ENCODE data around the gene RPTOR.

Gene RPTOR

DNA sequence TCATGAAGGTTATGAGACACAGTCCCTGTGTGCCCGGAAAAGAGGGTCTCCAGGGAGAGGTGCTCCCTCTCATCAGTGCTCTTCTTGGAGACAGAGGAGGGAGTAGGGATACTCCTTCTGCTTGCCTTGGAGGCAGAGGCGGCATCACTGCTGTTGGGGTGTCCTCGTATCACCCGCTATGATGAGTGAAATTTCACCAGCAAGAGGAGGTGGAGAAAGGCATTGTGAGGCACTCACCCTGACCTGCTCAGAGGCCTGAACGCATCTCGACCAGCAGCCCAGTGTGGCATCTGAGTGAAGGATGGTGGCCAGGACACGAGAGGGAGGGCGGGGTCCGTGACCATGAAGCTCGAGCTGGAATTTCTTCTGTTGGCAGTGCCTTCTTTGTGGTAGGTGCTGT, 224.9 kb downstream of the RPTOR start:
- Histone ChIP-seq H3K27me3 (ENCODE audit: low read depth, low read length) (no peaks in the 10 kb centered on the region), H3K27ac (ENCODE audit: low read length) (no peak overlapping the region), H3K4me1 (ENCODE audit: low read length) (peaks cover 10% of the 10 kb centered on the region), H4K20me1 (ENCODE audit: insufficient read depth, low read length) (no peaks in the 10 kb centered on the region), H3K36me3 (replicated peaks; ENCODE audit: low read depth, low read length) (no peaks in the 10 kb centered on the region), H3K4me2 (ENCODE audit: low read length) (no peak overlapping the region), H3K9ac (ENCODE audit: low read length) (no peak overlapping the region), H3K4me3 (ENCODE audit: low read length) (no peak overlapping the region), H3K79me2 (ENCODE audit: low read length) (no peaks in the 10 kb centered on the region), H3K9me3 (ENCODE audit: insufficient read depth, low read length) (no peaks in the 10 kb centered on the region), H2AFZ (ENCODE audit: low read depth, low read length) (no peak overlapping the region)
- no peak for TF ChIP-seq EZH2phosphoT487 (IDR thresholded peaks at IDR 0.05; ENCODE audit: low read depth)
- TF ChIP-seq, protein P1, sequence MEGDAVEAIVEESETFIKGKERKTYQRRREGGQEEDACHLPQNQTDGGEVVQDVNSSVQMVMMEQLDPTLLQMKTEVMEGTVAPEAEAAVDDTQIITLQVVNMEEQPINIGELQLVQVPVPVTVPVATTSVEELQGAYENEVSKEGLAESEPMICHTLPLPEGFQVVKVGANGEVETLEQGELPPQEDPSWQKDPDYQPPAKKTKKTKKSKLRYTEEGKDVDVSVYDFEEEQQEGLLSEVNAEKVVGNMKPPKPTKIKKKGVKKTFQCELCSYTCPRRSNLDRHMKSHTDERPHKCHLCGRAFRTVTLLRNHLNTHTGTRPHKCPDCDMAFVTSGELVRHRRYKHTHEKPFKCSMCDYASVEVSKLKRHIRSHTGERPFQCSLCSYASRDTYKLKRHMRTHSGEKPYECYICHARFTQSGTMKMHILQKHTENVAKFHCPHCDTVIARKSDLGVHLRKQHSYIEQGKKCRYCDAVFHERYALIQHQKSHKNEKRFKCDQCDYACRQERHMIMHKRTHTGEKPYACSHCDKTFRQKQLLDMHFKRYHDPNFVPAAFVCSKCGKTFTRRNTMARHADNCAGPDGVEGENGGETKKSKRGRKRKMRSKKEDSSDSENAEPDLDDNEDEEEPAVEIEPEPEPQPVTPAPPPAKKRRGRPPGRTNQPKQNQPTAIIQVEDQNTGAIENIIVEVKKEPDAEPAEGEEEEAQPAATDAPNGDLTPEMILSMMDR (IDR thresholded peaks at IDR 0.05; ENCODE audit: low read depth, low read length), result no peak

DNA sequence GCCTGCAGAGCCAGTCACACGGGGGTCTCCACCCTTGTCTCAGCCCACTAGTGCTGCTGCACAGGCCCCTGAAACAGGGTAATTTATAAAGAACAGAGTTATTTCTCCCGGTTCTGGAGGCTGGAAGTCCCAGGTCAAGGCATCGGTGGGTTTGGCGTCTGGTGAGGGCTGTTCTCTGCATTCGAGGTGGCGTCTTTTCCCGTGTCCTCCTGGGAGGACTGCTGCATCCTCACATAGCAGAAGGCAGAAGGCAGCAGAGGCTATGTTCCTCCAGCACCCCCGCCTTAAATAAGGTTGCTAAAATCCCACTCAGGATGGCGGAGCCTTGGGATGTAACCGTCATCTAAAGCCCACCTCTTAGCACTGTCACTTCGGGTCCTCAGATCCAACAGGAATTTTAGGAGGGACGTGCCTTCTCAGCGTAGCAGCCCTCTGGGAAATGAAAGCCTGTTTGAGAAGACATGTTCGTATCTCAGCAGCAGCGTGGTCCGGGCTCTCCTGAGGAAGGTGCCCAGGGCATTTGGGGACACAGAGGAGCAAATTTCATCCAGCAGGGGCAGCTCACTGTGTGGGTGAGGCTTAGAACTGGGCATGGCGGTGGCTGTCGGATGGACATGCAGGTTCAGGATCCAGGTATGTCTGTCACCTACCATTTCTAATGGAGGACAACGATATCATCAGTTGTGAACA, 225.4 kb downstream of the RPTOR start:
- Histone ChIP-seq H3K27ac (ENCODE audit: low read length) (no peak overlapping the region), H3K27me3 (ENCODE audit: low read depth, low read length) (no peaks in the 10 kb centered on the region), H3K4me2 (ENCODE audit: low read length) (no peak overlapping the region), H4K20me1 (ENCODE audit: insufficient read depth, low read length) (no peaks in the 10 kb centered on the region), H3K9me3 (ENCODE audit: insufficient read depth, low read length) (no peaks in the 10 kb centered on the region), H2AFZ (ENCODE audit: low read depth, low read length) (no peak overlapping the region), H3K79me2 (ENCODE audit: low read length) (no peaks in the 10 kb centered on the region), H3K36me3 (replicated peaks; ENCODE audit: low read depth, low read length) (no peaks in the 10 kb centered on the region), H3K4me1 (ENCODE audit: low read length) (peaks cover 8% of the 10 kb centered on the region), H3K9ac (ENCODE audit: low read length) (no peak overlapping the region), H3K4me3 (ENCODE audit: low read length) (no peak overlapping the region)
- no peak for TF ChIP-seq EZH2phosphoT487 (IDR thresholded peaks at IDR 0.05; ENCODE audit: low read depth)
- TF ChIP-seq, protein P1 (IDR thresholded peaks at IDR 0.05; ENCODE audit: low read depth, low read length), result no peak

DNA sequence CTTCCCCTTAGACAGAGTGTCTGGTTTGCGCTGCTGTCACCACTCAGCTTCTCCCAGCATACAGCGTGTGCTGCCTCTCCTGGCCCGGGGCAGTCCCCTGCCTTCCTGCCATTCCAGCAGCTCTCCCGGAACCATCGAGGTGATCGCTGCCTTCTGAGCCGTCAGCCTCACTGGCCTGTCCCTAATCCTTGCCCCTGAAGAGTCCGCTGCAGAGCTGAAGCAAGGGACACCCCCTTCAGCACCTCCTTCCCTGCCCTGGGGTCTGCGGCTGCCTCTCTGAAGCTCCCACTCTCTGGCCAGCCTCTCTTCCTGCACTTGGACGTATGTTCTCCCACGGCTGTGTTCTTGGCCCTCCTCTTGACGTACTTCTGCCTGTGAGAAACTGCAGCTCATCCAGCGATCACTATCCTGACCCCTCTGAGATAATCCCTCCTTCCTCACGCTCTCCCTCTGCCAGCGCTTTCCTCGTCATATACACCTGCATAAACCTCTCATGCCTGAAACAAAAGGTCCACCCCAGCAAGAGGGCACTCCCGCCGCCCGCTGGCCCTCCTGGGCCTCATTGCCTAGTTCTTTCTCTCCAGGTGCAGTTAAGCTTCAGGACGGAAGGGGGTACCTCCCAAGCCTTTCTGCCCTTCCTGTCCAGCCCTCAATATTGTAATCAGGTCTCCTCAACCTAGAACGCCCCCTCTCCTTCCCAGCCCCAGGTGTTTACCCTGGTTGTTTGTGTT, 226.4 kb downstream of the RPTOR start:
- Histone ChIP-seq H3K9me3 (ENCODE audit: insufficient read depth, low read length) (no peaks in the 10 kb centered on the region), H3K27ac (ENCODE audit: low read length) (no peak overlapping the region), H3K4me2 (ENCODE audit: low read length) (no peak overlapping the region), H3K27me3 (ENCODE audit: low read depth, low read length) (no peaks in the 10 kb centered on the region), H2AFZ (ENCODE audit: low read depth, low read length) (no peak overlapping the region), H3K79me2 (ENCODE audit: low read length) (no peaks in the 10 kb centered on the region), H3K4me1 (ENCODE audit: low read length) (peaks cover 4% of the 10 kb centered on the region), H3K9ac (ENCODE audit: low read length) (no peak overlapping the region), H4K20me1 (ENCODE audit: insufficient read depth, low read length) (no peaks in the 10 kb centered on the region), H3K36me3 (replicated peaks; ENCODE audit: low read depth, low read length) (no peaks in the 10 kb centered on the region), H3K4me3 (ENCODE audit: low read length) (no peak overlapping the region)
- TF ChIP-seq, protein P1 (IDR thresholded peaks at IDR 0.05; ENCODE audit: low read depth, low read length), result no peak
- TF ChIP-seq EZH2phosphoT487 (IDR thresholded peaks at IDR 0.05; ENCODE audit: low read depth), result no peak

DNA sequence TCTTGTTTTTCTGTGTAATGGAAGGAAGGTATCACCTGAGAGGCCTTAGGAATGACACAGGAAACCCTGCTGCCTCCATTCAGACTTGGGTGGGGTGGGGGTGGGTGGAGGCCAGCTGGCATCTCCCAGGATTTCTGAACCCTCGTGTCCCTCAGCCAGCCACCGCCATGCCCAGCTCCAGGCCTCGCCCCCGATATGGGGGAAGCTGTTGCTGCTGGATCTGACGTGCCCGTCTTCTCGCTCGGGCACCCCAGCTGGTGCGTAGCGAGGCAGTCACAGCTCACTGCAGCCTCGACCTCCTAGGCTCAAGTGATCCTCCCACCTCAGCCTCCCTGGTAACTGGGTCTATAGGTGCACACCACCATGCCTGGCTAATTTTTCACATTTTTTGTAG, 227.0 kb downstream of the RPTOR start:
- Histone ChIP-seq H3K9ac (ENCODE audit: low read length) (no peak overlapping the region), H4K20me1 (ENCODE audit: insufficient read depth, low read length) (no peaks in the 10 kb centered on the region), H2AFZ (ENCODE audit: low read depth, low read length) (no peak overlapping the region), H3K4me2 (ENCODE audit: low read length) (no peak overlapping the region), H3K4me1 (ENCODE audit: low read length) (peaks cover 4% of the 10 kb centered on the region), H3K9me3 (ENCODE audit: insufficient read depth, low read length) (no peaks in the 10 kb centered on the region), H3K36me3 (replicated peaks; ENCODE audit: low read depth, low read length) (peaks cover 2% of the 10 kb centered on the region), H3K27me3 (ENCODE audit: low read depth, low read length) (no peaks in the 10 kb centered on the region), H3K27ac (ENCODE audit: low read length) (no peak overlapping the region), H3K79me2 (ENCODE audit: low read length) (no peaks in the 10 kb centered on the region), H3K4me3 (ENCODE audit: low read length) (no peak overlapping the region)
- no peak for TF ChIP-seq EZH2phosphoT487 (IDR thresholded peaks at IDR 0.05; ENCODE audit: low read depth)
- TF ChIP-seq, protein P1 (IDR thresholded peaks at IDR 0.05; ENCODE audit: low read depth, low read length), result no peak
